IMR-90 (cell line): ENCODE measurements around the gene JADE3. TPM values are rescaled to one million over a fixed set of nuclear protein-coding genes. Genes with fewer than 3 reads are reported as not detected.

Experiments used
- ATAC-seq: fragments of 200-7000 bp; cut with Tn5 transposase; 2 replicates; pipeline ENCODE4 v1.9.1; 2020; ENCODE audit warnings: low read depth, mild to moderate bottlenecking, moderate library complexity
- BruUV-seq: library from RNA; stranded (reverse); fragments of 400-500 nt; replicated peaks from 2 replicates; lab custom pipeline; 2021; lab: Mats Ljungman, UMichigan
- CTCF ChIA-PET: fragments of 300-600 bp; formaldehyde crosslinking; extraction: SDS; loops from one replicate; lab custom pipeline; 2021; ENCODE audit warnings: antibody characterized with exemption; lab: Yijun Ruan, JAX
- POLR2A ChIA-PET: fragments of 300-600 bp; sonication (Branson Sonifier 250); formaldehyde crosslinking; loops from one replicate; lab custom pipeline; 2022; ENCODE audit warnings: antibody characterized with exemption; ENCODE audit not compliant: unreplicated experiment; lab: Charles Lee
- DNase-seq: peaks from one replicate; pipeline ENCODE4 v3.0.0; 2013
- H2AFZ ChIP-seq: replicated peaks from 2 replicates; pipeline ENCODE3; 2013; ENCODE audit warnings: low read length, mild to moderate bottlenecking; ENCODE audit not compliant: poor library complexity
- H2AK5ac ChIP-seq: 2 replicates; pipeline ENCODE4 v1.6.1; 2013; ENCODE audit warnings: low read depth, low read length, inconsistent platforms
- H2AK9ac ChIP-seq: replicated peaks from 2 replicates; pipeline ENCODE3; 2013; ENCODE audit warnings: mild to moderate bottlenecking, low read depth, low read length, moderate library complexity; ENCODE audit not compliant: poor library complexity
- H2BK120ac ChIP-seq: 2 replicates; pipeline ENCODE4 v1.6.1; 2013; ENCODE audit warnings: low read depth, low read length, inconsistent platforms
- H2BK15ac ChIP-seq: 3 replicates; pipeline ENCODE4 v1.6.1; 2013; ENCODE audit warnings: low read depth, low read length, inconsistent platforms
- H2BK20ac ChIP-seq: 2 replicates; pipeline ENCODE4 v1.6.1; 2013; ENCODE audit warnings: low read depth, mild to moderate bottlenecking, inconsistent platforms, low read length, moderate library complexity
- H2BK5ac ChIP-seq: 2 replicates; pipeline ENCODE4 v1.6.1; 2013; ENCODE audit warnings: mild to moderate bottlenecking, low read depth, low read length, inconsistent platforms; ENCODE audit not compliant: poor library complexity, severe bottlenecking
- H3K14ac ChIP-seq: replicated peaks from 2 replicates; pipeline ENCODE4 v1.6.1; 2013; ENCODE audit warnings: low read depth, low read length, inconsistent platforms
- H3K18ac ChIP-seq: 2 replicates; pipeline ENCODE4 v1.6.1; 2013; ENCODE audit warnings: low read depth, low read length, control low read depth
- H3K23ac ChIP-seq: 2 replicates; pipeline ENCODE4 v1.6.1; 2013; ENCODE audit warnings: low read depth, low read length, inconsistent platforms
- H3K27ac ChIP-seq: 2 replicates; pipeline ENCODE4 v1.5.1; 2013; ENCODE audit warnings: mild to moderate bottlenecking, control low read depth, low read length; ENCODE audit not compliant: insufficient read depth
- H3K27me3 ChIP-seq: 2 replicates; pipeline ENCODE4 v1.6.1; 2013; ENCODE audit warnings: low read length; ENCODE audit not compliant: control insufficient read depth, insufficient read depth
- H3K36me3 ChIP-seq: 2 replicates; pipeline ENCODE4 v1.6.1; 2013; ENCODE audit warnings: low read length, mixed read lengths; ENCODE audit not compliant: control insufficient read depth, insufficient read depth
- H3K4ac ChIP-seq: 2 replicates; pipeline ENCODE4 v1.6.1; 2013; ENCODE audit warnings: low read depth, low read length, inconsistent platforms
- H3K4me1 ChIP-seq: 2 replicates; pipeline ENCODE4 v1.6.1; 2013; ENCODE audit warnings: low read length, mixed read lengths; ENCODE audit not compliant: control insufficient read depth, insufficient read depth
- H3K4me2 ChIP-seq: 2 replicates; pipeline ENCODE4 v1.6.1; 2013; ENCODE audit warnings: low read depth, mild to moderate bottlenecking, control low read depth, low read length, moderate library complexity
- H3K4me3 ChIP-seq: 2 replicates; pipeline ENCODE4 v1.5.1; 2013; ENCODE audit warnings: low read depth, mild to moderate bottlenecking, control low read depth, low read length, moderate library complexity; ENCODE audit not compliant: insufficient read depth
- H3K56ac ChIP-seq: 2 replicates; pipeline ENCODE4 v1.6.1; 2013; ENCODE audit warnings: low read length, inconsistent platforms; ENCODE audit not compliant: insufficient read depth; ENCODE audit errors: extremely low read depth
- H3K79me1 ChIP-seq, 2 experiments: 2 replicates each; pipeline ENCODE4 v1.6.1; 2013; ENCODE audit warnings: low read length in 2 of 2, inconsistent platforms in 1 of 2, low read depth in 1 of 2
- H3K9ac ChIP-seq: 2 replicates; pipeline ENCODE4 v1.6.1; 2013; ENCODE audit warnings: low read depth, low read length, control low read depth
- H3K9me1 ChIP-seq: 2 replicates; pipeline ENCODE4 v1.6.1; 2013; ENCODE audit warnings: low read length, inconsistent platforms; ENCODE audit not compliant: insufficient read depth
- H3K9me3 ChIP-seq: 2 replicates; pipeline ENCODE4 v1.6.1; 2013; ENCODE audit warnings: low read length; ENCODE audit not compliant: control insufficient read depth, insufficient read depth
- H4K20me1 ChIP-seq: 2 replicates; pipeline ENCODE4 v1.6.1; 2013; ENCODE audit warnings: low read length, inconsistent platforms; ENCODE audit not compliant: insufficient read depth
- H4K5ac ChIP-seq: 2 replicates; pipeline ENCODE4 v1.6.1; 2013; ENCODE audit warnings: mild to moderate bottlenecking, low read depth, low read length, control low read depth
- H4K8ac ChIP-seq, 2 experiments: 2 replicates each; pipeline ENCODE4 v1.6.1; 2013; ENCODE audit warnings: low read depth in 2 of 2, low read length in 2 of 2, control low read depth in 1 of 2, inconsistent platforms in 1 of 2
- H4K91ac ChIP-seq: 2 replicates; pipeline ENCODE4 v1.6.1; 2013; ENCODE audit warnings: low read depth, low read length, inconsistent platforms; ENCODE audit not compliant: insufficient read depth
- BHLHE40 ChIP-seq: fragments of 150-350 bp; IDR thresholded peaks from 2 replicates; pipeline ENCODE4 v1.6.1; 2016; ENCODE audit warnings: mild to moderate bottlenecking, low read depth, low read length
- CEBPB ChIP-seq: IDR thresholded peaks from 2 replicates; pipeline ENCODE4 v1.6.1; 2012; ENCODE audit warnings: low read depth, low read length, improper control_type of control experiment
- CHD1 ChIP-seq: IDR thresholded peaks from 2 replicates; pipeline ENCODE4 v1.6.1; 2012; ENCODE audit warnings: low read depth, low read length, improper control_type of control experiment
- FOS ChIP-seq: fragments of 150-350 bp; IDR thresholded peaks from 2 replicates; pipeline ENCODE4 v1.6.1; 2016; ENCODE audit warnings: low read depth, low read length
- MAFK ChIP-seq: IDR thresholded peaks from 2 replicates; pipeline ENCODE4 v1.6.1; 2012; ENCODE audit warnings: low read depth, low read length, improper control_type of control experiment
- MAZ ChIP-seq: IDR thresholded peaks from 2 replicates; pipeline ENCODE4 v1.6.1; 2012; ENCODE audit warnings: low read depth, mild to moderate bottlenecking, low read length, improper control_type of control experiment, moderate library complexity, borderline replicate concordance
- MXI1 ChIP-seq: IDR thresholded peaks from 2 replicates; pipeline ENCODE4 v1.6.1; 2012; ENCODE audit warnings: low read depth, mild to moderate bottlenecking, low read length, moderate library complexity, borderline replicate concordance
- NFE2L2 ChIP-seq: fragments of 150-350 bp; IDR thresholded peaks from 2 replicates; pipeline ENCODE4 v1.6.1; 2016; ENCODE audit warnings: low read depth, mild to moderate bottlenecking, low read length
- POLR2A ChIP-seq: IDR thresholded peaks from 2 replicates; pipeline ENCODE4 v1.6.1; 2012; ENCODE audit warnings: mild to moderate bottlenecking, low read depth, low read length
- RAD21 ChIP-seq: IDR thresholded peaks from 2 replicates; pipeline ENCODE4 v1.6.1; 2012; ENCODE audit warnings: low read length, improper control_type of control experiment
- RCOR1 ChIP-seq: IDR thresholded peaks from 2 replicates; pipeline ENCODE4 v1.6.1; 2012; ENCODE audit warnings: mild to moderate bottlenecking, low read length, improper control_type of control experiment; ENCODE audit not compliant: insufficient replicate concordance
- RFX5 ChIP-seq: IDR thresholded peaks from 2 replicates; pipeline ENCODE4 v1.8.0; 2012; ENCODE audit warnings: low read depth, mild to moderate bottlenecking, low read length, moderate library complexity
- SMC3 ChIP-seq: fragments of 150-350 bp; IDR thresholded peaks from 2 replicates; pipeline ENCODE4 v1.6.1; 2016; ENCODE audit warnings: low read depth, mild to moderate bottlenecking, antibody characterized with exemption, low read length, moderate library complexity
- WGBS, 2 experiments: methylation state at CpG; one replicate each; pipeline versions ENCODE4 v1.1.5 to v1.1.7; 2013; ENCODE audit warnings: missing lambda C conversion rate in 2 of 2; ENCODE audit not compliant: insufficient read length in 1 of 2; ENCODE audit errors: extremely low coverage in 2 of 2; 5-methylcytosine and 5-hydroxymethylcytosine counted together
- dilution Hi-C: fragments of 300-500 bp; cut with HindIII; formaldehyde crosslinking; loops from one replicate; pipeline ENCODE4 v1.14.3; 2018; ENCODE audit warnings: low sequenced_read_pairs; ENCODE audit not compliant: unreplicated experiment
- in situ Hi-C: fragments of 300-500 bp; cut with MboI; formaldehyde crosslinking; loops from 3 replicates; pipeline ENCODE4 v1.14.3; 2019; ENCODE audit warnings: low sequenced_read_pairs, inconsistent platforms, mixed read lengths
- intact Hi-C: fragments of 100-400 bp; cut with micrococcal nuclease; formaldehyde crosslinking; loops from 2 replicates; pipeline ENCODE4 v1.10.0; 2022
- polyA plus RNA-seq, 3 experiments: library from polyadenylated mRNA; depleted of rRNA; stranded (reverse); fragments of >200 nt; gene quantifications; 2 replicates each; pipeline ENCODE4 v1.2.3, GENCODE V29; 2012; ENCODE audit warnings: low replicate concordance in 1 of 3
- total RNA-seq: library from RNA; depleted of rRNA; stranded (reverse); fragments of >200 nt; gene quantifications from 2 replicates; pipeline ENCODE4 v1.2.3, GENCODE V29; 2012
- TF ChIP-seq, protein P1 (sequence below): fragments of 150-350 bp; IDR thresholded peaks from 2 replicates; pipeline ENCODE4 v1.6.1; 2017; ENCODE audit warnings: mild to moderate bottlenecking, antibody characterized with exemption, low read length, low read depth
- TF ChIP-seq, protein P2 (sequence below): fragments of 150-350 bp; IDR thresholded peaks from 2 replicates; pipeline ENCODE4 v1.6.1; 2016; ENCODE audit warnings: low read depth, mild to moderate bottlenecking, low read length, moderate library complexity, borderline replicate concordance
- TF ChIP-seq, protein P3 (sequence below): conservative IDR thresholded peaks from 2 replicates; pipeline ENCODE4 v1.5.1; 2012; ENCODE audit warnings: mild to moderate bottlenecking, low read depth, low read length, improper control_type of control experiment

The JADE3 gene
- total and polyA plus RNA-seq, 2 of the 4 experiments (the other 2 are of a cell fraction), result 2.1 to 4.7 TPM

DNA sequence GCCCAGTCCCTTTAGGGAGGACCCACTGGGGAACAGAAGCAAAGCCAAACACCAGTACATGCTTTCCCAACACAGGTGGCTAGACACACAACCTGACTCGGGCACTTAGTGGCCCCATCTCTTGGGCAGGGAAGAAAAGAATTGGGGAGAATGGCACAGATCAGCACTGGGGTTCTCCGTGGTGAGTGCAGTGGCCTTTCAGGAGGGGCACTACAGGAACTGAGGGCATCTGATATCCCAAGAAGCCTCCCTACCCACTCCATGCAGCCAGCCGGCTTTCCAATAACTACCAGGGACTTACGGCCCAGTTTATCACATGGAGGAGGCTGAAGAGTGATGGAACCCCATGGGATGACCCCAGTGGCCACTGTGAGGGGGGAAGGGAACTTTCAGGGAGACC lies 189.0 kb downstream of the JADE3 start:
- no TSS peak for BruUV-seq

More for the DNA sequence above, 189.0 kb downstream of the JADE3 start:
- ATAC-seq, result no peak
- H4K5ac ChIP-seq, result no peak overlapping the region
- no peak overlapping the region for H2AK9ac ChIP-seq
- no peaks in the 10 kb centered on the region for H3K9me1 ChIP-seq
- H3K79me1 ChIP-seq, result no peaks in the 10 kb centered on the region
- in situ Hi-C loops (no loop called here), dilution Hi-C loops (no loop called here), intact Hi-C loops (no loop called here)
- H2BK15ac ChIP-seq, result no peak overlapping the region
- CTCF ChIA-PET, result interaction anchor here (0.6 to 1.1 kb wide), 2 partner anchors 8 to 18 kb away, joined by 3 to 5 read pairs; no protein-coding TSS in a partner anchor
- no peak overlapping the region for H3K56ac ChIP-seq
- no peak overlapping the region for H4K91ac ChIP-seq
- peaks cover 22% of the 10 kb centered on the region for H3K27me3 ChIP-seq
- H3K27ac ChIP-seq, result no peak overlapping the region
- no peak overlapping the region for H3K14ac ChIP-seq
- no peak for DNase-seq
- no peak overlapping the region for H3K18ac ChIP-seq
- POLR2A ChIA-PET, result no interaction called here
- no peak overlapping the region for H3K9ac ChIP-seq
- 0 out of 2 replicates have a peak, but pooled peaks cover 3% of the 10 kb centered on the region for H3K9me3 ChIP-seq
- WGBS, 2 experiments, result 50% methylated on average over 2 of the region's 4 CpGs; no CpG with 5 or more reads in 1 of the 2 experiments
- H4K8ac ChIP-seq, result no peak overlapping the region
- H3K23ac ChIP-seq, result no peak overlapping the region
- no peak overlapping the region for H2AFZ ChIP-seq
- no peaks in the 10 kb centered on the region for H3K4me1 ChIP-seq
- H2AK5ac ChIP-seq, result no peak overlapping the region
- no peak overlapping the region for H3K4me3 ChIP-seq
- no peak overlapping the region for H2BK20ac ChIP-seq
- no peak overlapping the region for H3K4ac ChIP-seq
- TF ChIP-seq RCOR1, result no peak
- TF ChIP-seq CHD1, result no peak
- no peak for TF ChIP-seq POLR2A
- no peak for TF ChIP-seq RFX5
- TF ChIP-seq, protein P1, sequence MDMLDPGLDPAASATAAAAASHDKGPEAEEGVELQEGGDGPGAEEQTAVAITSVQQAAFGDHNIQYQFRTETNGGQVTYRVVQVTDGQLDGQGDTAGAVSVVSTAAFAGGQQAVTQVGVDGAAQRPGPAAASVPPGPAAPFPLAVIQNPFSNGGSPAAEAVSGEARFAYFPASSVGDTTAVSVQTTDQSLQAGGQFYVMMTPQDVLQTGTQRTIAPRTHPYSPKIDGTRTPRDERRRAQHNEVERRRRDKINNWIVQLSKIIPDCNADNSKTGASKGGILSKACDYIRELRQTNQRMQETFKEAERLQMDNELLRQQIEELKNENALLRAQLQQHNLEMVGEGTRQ, result no peak
- no peak for TF ChIP-seq RAD21
- no peak for TF ChIP-seq BHLHE40
- TF ChIP-seq FOS, result no peak
- no peak for TF ChIP-seq NFE2L2
- no peak for TF ChIP-seq SMC3
- no peak for TF ChIP-seq MAZ
- TF ChIP-seq CEBPB, result no peak
- no peak for TF ChIP-seq MXI1
- TF ChIP-seq, protein P2, sequence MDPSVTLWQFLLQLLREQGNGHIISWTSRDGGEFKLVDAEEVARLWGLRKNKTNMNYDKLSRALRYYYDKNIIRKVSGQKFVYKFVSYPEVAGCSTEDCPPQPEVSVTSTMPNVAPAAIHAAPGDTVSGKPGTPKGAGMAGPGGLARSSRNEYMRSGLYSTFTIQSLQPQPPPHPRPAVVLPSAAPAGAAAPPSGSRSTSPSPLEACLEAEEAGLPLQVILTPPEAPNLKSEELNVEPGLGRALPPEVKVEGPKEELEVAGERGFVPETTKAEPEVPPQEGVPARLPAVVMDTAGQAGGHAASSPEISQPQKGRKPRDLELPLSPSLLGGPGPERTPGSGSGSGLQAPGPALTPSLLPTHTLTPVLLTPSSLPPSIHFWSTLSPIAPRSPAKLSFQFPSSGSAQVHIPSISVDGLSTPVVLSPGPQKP, result no peak
- TF ChIP-seq, protein P3, sequence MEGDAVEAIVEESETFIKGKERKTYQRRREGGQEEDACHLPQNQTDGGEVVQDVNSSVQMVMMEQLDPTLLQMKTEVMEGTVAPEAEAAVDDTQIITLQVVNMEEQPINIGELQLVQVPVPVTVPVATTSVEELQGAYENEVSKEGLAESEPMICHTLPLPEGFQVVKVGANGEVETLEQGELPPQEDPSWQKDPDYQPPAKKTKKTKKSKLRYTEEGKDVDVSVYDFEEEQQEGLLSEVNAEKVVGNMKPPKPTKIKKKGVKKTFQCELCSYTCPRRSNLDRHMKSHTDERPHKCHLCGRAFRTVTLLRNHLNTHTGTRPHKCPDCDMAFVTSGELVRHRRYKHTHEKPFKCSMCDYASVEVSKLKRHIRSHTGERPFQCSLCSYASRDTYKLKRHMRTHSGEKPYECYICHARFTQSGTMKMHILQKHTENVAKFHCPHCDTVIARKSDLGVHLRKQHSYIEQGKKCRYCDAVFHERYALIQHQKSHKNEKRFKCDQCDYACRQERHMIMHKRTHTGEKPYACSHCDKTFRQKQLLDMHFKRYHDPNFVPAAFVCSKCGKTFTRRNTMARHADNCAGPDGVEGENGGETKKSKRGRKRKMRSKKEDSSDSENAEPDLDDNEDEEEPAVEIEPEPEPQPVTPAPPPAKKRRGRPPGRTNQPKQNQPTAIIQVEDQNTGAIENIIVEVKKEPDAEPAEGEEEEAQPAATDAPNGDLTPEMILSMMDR, result no peak
- no peak for TF ChIP-seq MAFK
- H2BK5ac ChIP-seq, result no peak overlapping the region
- no peaks in the 10 kb centered on the region for H4K20me1 ChIP-seq
- H3K4me2 ChIP-seq, result no peak overlapping the region
- no peak overlapping the region for H2BK120ac ChIP-seq
- no peaks in the 10 kb centered on the region for H3K36me3 ChIP-seq
